ENCODE measurements around the gene TYW1B.
"Not testable (repeated sequence)": the region's sequence is repeated elsewhere in the genome, so short reads cannot be mapped to it uniquely, and the experiment has no call there.

TYW1B gene

DNA sequence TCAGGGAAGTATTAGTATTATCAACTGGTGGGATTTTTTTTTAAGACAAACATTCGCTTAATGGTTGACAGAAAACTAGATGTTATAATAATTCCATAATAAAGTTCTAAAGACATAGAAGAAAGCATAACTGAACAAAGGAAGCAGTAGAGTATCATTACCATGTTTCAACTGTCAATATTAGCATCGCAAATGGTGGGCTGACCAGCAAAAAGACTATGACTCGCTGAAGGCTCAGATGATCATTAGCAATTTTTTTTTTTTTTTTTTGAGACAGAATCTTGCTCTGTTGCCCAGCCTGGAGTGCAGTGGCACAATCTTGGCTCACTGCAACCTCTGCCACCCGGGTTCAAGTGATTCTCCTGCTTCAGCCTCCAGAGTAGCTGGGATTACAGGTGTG lies 74.8 kb downstream of the TYW1B start:
- DNase-seq (ENCODE audit: low read depth), result not testable (repeated sequence)

DNA sequence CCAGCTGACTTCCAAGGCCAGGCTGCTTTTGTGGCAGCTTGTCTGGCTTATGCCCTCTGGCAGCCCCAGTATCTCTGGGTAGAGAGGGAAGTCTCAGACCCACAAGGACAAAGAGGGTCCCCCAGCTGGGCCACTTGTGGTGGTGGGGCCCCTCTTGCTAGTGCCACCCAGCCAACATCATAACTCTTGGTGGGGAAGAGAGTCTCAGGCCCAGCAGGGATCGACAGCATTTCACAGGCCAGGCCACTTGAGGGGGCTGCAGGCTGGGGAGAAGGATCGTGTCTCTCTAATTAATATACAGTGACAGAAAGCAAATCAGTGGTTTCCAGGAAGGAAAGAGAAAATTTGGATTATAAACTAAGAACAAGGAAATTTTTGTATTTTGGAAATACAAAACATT lies 76.0 kb downstream of the TYW1B start:
- DNase-seq (ENCODE audit: low read depth), result no peak

DNA sequence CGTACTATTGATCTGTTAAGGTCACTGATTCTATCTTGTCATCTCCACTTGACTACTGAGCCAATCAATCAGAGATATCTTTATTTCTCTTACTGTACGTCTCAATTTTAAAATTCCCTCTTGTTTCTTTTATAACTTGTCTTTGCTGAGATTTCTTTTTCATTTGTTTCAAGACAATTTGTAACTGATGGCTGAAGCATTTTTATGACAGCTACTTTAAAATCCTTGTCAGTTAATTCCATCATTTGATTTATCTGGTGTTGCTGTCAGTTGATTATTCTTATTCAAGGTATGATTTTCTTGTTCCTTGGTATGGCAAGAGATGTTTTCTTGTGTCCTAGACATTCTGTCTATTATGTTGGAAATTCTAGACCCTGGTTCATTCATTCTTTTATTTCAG lies 76.6 kb downstream of the TYW1B start:
- no peak for DNase-seq (ENCODE audit: low read depth)

DNA sequence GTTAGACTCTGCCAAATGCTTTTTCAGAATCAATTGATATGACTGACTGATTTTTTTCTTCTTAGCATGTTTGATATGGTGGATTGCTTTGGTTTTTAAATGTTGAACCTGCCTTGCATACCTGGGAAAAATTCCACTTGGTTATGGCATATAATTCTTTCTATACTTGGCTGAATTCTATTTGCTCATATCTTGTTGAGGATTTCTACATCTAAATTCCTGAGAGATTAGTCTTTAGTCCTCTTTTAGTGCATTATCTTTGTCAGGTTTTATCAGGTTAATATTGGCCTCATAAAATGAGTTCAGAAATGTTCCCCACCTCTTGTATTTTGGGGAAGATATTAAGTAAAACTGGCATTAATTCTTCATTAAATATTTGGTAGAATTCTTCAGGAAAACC lies 79.4 kb downstream of the TYW1B start:
- not testable (repeated sequence) for DNase-seq (ENCODE audit: low read depth)

DNA sequence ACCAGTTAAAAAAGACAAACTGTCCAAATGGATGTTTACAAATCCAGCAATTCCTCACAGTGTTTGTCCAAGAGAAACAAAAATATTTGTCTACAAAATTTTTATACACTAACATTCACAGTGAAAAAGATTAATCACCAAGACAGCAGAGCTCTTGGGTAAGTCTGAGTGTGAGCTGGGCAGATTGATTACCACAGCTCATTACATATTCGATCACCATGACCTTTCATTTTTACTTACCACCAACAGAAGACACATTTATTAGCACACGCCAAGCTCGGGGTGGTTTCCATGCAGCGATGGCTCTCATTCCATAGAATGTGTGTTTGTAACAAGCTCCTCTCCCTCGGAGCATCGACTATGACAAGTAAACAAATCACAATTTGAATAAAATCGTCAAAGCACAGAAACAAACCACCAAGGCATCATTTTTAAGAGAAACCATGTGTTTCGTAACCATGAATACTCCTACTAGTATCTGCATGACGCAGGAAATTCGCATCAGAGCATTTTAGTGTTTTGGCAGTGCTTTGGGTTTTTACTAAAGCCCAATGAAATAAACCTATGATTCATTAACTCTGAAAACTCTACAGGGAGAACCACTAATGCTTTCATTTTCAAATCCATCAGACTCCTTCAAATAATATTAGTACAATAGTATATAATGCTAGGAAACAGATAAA lies 83.6 kb downstream of the TYW1B start:
- DNase-seq (ENCODE audit: low read depth), result not testable (repeated sequence)

DNA sequence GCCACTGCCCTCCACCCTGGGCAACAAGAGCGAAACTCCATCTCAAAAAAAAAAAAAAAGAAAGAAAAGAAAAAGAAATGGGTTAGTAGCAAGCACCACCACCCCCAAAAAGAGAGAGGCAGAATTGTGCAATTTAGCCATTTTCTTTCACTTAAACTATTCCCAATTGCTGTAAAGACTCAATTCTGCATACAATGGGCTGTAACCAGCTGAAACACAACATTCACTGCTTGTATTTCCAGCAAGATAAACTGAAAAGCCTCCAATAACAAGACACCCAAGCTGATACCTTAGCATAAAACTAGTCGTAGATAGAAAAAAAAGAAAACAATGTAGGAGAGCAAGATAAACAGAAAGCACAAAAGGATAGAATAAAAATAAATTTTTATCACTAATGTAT lies 84.2 kb downstream of the TYW1B start:
- not testable (repeated sequence) for DNase-seq (ENCODE audit: low read depth)

DNA sequence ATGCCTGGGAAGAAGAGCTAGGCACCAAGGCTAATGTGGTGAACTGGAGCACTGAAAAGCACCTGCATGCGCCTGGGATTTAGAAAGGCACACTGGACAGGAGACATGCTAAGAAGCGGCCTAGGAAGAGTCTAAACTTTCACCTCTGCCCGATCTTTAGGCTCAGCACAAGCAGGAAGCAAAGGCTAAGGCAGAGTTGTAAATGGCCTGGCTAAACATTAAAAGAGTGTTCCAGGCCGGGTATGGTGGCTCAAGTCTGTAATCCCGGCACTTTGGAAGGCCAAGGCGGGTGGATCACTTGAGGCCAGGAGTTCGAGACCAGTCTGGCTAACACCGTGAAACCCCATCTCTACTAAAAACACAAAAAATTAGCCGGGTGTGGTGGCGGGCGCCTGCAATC lies 88.3 kb downstream of the TYW1B start:
- not testable (repeated sequence) for DNase-seq (ENCODE audit: low read depth)

DNA sequence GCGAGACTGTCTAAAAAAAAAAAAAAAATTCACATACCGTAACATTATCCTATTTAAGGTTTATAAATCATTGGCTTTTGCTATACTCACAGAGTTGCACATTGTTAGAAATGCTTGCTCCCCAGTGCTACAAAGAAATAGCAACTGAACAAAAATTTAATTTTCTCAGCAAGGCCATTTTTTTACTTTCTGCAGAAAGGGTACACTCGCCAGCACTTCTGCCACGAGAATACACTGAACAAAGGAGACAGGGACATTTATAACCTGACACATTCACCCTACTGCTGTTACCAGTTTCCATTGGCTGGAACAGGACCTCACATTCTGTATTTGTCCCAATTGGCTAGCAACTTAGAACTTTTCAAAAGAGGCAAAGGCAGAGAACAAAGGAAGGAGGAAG lies 92.1 kb downstream of the TYW1B start:
- not testable (repeated sequence) for DNase-seq (ENCODE audit: low read depth)

DNA sequence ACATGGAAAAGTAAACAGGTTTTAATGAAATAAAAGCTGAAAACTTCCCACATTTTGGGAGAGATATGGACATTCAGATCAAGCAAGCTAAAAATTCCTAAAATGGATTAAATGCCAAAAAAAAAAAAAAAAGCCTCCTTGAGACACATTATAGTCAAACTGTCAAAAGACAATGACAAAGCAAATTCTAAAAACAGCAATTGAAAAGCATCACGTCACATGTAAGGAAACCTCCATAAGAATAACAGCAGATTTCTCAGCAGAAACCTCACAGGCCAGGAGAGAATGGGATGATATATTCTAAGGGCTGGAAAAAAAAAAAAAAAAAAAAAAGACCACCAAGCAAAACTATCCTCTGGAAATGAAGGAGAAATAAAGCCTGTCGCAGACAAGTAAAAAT lies 97.2 kb downstream of the TYW1B start:
- DNase-seq (ENCODE audit: low read depth), result not testable (repeated sequence)

DNA sequence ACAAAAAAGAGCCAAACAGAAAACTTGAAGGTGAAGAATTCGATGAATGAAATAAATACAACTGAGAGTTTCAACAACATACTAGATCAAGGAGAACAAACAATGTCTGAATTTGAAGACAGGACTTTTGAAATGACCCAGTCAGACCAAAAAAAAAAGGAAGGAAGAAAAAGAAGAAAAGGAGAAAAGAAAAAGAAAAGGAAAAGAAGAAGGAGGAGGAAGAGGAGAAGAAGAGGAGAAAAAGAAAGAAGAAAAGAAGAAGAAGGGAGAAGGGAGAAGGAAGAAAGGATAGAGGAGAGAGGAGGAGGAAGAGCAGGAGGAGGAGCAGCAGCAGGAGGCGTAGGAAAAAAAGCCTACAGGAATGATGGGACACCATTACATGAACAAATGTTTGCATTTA lies 97.6 kb downstream of the TYW1B start:
- not testable (repeated sequence) for DNase-seq (ENCODE audit: low read depth)

DNA sequence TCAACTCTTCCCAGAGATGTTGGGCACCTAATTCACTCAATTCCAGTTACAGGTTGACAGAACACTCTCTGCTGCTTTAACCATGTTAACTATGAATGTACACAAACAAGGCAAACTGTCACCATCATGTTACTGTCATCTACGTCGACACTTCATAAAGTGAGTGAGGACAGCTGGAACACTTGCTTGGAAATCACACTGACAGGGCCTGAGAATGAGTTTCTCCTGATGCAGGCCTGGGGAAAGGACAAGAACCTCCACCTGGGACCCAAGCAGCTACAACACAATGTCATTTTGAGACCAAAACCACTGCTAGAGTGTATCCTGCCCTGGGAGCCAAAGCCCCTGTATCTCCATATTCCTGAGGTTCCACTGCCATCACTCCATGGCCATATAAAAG lies 98.9 kb downstream of the TYW1B start:
- DNase-seq (ENCODE audit: low read depth), result not testable (repeated sequence)

DNA sequence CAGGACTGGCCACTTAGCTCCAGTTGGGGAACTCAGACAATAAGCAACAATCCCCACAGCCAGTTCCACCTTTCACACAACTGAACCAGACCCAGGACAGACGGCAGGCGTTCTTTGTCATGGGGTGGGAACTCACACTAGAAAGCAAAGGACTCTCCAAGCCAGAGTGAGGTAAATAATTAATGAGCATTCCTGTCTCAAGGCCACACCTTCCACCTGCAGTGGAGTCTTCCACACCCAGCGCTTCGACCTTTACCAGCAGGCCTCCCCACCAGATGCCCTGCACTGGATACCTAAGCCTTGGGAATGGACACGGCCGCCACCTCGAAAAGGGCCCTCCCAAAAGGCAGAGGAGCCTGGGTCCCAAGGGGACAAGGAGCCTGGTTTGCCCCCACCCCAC lies 105.3 kb downstream of the TYW1B start:
- DNase-seq (ENCODE audit: low read depth), result not testable (repeated sequence)

DNA sequence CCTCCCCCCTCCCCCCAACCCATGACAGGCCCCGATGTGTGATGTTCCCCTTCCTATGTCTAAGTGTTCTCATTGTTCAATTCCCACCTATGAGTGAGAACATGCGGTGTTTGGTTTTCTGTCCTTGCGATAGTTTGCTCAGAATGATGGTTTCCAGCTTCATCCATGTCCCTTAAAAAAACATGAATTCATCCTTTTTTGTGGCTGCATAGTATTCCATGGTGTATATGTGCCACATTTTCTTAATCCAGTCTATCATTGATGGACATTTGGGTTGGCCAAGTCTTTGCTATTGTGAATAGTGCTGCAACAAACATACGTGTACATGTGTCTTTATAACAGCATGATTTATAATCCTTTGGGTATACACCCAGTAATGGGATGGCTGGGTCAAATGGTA lies 107.1 kb downstream of the TYW1B start:
- not testable (repeated sequence) for DNase-seq (ENCODE audit: low read depth)

DNA sequence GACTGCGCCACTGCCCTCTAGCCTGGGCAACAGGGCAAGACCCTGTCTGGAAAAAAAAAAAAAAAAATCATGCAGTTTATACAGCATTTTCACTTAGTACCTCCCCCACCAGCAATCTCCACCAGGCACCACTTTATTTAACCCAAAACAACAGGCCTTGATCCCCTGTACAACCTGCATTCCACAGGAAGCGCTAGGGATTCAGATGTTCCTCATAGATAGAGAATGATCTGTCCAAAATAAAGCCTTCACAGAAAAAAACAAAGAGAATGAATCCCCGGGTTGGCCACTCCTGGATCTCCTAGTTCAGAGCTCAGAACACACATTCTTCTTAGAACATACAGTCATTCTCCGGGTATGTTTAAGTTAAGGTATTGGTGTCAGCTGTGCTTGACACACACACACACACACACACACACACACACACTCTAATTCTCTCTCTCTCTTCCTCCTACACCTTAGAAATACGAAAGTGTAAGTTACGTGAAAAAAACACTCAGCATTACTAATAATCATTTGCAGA lies 110.7 kb downstream of the TYW1B start:
- DNase-seq (ENCODE audit: low read depth), result not testable (repeated sequence)

DNA sequence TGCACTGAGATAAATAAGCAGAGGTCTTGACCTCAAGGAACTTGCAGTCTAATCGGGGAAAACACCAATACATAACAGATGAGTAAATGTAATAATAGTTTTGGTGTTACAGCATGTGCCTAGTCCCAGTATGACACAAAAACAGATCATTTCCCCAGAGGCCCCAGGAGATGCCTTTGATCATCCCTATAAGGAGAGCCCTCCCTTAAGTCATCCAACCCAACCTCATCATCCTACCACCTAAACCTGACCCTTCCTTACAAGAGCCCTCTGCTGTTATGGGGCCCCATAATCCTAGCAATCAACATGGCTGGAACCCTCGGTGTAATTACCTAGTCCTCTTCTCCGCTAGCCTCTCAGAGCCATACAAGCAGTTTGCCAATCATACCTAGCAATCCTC lies 116.1 kb downstream of the TYW1B start:
- DNase-seq (ENCODE audit: low read depth), result not testable (repeated sequence)

DNA sequence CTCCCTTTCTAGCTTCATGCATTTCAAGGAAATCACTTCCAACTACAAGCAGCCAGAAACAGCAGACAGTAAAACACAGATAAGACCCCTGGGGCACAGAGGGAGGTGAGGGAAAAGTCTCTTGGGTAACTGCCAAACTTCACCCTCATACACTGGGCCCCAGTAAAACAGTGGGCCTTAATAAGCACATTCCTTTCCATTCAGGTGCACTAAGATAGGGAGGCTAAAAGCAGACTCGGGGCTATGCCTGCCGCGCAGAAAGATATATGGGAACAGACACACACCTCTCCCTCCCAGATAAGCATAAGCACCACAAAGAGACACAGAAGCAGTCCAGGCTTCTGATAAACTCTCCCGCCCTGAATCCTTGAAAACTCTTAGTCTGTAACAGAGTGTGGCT lies 117.0 kb downstream of the TYW1B start:
- no peak for DNase-seq (ENCODE audit: low read depth)

DNA sequence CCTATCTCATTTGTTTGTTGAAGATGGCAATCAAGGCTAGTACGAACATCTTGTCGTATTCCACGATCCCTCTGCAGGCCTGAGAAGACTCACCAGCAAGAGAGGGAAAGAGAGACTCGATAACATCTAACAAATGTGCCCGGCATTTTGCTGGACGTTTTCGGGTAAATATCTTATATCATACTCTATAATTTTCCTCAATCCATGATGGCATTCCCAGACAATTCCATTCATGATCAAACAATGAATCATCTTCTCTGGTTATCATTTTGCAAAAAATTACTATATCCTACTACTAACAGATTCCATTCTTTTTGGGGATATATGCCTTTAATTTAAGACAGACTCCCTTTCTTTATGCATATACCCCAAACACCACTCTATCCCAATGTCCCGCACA lies 118.1 kb downstream of the TYW1B start:
- DNase-seq (ENCODE audit: low read depth), result no peak

DNA sequence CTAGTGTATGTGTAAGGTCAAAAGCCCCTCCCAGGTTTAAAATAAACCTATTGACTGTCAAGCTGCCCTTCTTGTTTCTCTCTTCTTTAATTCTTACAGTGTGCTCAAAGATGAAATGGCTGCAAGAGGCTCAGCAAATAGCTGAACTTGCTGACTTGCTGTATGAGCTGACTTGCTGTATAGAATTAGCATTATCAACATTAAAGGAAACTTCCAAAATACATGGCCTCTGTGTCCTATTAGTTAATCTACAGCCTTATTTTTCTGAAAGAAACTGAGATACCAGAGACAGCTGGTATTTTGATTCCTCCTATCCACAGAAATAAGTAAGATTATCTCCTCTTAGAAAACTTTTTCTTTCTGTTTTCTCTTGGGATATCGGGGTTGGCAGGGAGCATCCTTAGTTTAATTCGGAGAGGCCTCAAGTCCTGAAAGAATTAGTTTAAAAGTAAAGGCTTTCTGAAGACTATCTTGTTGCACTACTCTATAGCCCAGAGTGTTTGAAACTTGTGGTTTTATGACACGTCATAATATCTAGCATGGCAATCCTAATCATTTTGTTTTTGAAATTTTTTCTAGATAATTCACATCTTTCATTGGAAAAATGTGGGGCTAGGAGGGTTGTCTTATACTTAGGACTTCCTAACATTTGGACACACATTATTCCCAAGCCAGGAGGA lies 119.5 kb downstream of the TYW1B start:
- DNase-seq (ENCODE audit: low read depth), result not testable (repeated sequence)

DNA sequence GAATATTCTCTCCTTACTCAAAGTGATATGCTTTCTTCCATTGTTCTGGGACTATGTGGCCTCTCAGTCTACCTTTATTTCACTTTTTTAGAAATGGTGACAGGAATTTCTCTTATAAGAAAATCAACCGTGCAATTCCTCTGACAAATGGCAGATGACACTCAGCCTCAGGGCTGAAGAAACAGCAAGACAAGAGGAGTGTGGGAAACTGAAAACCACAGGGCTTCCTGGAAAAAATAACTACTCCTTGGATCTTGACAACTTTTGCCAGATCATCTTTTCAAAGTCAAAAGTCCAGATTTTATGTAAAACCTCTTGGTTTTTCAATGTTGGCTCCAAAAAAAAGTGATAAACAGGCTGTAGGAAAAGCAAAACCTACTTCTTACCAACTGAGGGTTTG lies 121.5 kb downstream of the TYW1B start:
- DNase-seq (ENCODE audit: low read depth), result no peak

DNA sequence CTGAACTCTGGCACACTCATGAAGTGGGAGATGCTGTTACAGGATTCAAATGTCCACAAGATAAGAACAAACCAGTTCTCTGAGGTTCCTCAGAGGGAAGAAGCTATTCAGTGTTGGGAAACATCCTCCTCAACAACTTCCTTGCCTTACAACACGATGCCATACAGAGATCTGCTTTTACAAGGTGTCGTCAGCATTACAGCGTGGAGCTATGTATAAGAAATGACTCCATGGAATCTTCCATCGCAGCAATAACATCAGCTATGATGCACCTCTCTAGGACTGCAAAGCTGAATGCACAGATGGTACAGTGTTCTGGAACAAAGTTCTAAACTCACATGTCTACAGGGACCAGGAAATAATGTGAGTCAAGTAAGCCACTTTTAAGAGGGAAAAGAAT lies 122.3 kb downstream of the TYW1B start:
- DNase-seq (ENCODE audit: low read depth), result not testable (repeated sequence)

DNA sequence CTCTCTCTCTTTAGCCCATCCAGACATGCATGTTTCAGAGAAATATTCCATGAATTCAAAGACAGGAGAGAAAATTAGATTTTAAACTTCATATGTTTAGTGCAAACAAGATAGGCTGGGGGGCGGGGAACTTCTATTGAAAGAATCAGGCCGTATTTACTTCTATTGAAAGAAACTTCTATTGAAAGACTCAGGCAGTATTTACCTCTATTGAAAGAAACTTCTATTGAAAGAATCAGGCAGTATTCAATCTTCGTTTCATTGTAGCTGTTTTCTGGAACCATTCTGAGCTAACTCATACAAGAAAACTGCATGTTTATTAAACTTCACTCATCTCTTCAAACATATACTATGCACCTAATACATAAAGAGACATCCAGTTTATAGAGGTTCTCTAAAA lies 123.1 kb downstream of the TYW1B start:
- no peak for DNase-seq (ENCODE audit: low read depth)

DNA sequence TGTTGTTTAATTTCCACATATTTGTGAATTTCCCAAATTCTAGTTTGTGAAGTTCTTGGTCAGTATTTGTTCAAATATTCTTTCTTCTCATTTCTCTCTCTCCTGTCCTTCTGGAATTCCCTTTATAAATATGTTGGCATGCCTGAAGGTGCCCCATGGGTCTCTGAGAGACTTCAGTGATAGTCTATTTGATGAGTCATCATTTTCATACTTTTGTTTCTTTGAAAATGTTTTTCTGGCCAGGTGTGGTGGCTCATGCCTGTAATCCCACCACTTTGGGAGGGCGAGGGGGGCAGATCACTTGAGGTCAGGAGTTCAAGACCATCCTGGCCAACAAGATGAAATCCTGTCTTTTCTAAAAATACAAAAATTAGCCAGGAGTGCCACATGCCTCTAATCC lies 127.5 kb downstream of the TYW1B start:
- not testable (repeated sequence) for DNase-seq (ENCODE audit: low read depth)

DNA sequence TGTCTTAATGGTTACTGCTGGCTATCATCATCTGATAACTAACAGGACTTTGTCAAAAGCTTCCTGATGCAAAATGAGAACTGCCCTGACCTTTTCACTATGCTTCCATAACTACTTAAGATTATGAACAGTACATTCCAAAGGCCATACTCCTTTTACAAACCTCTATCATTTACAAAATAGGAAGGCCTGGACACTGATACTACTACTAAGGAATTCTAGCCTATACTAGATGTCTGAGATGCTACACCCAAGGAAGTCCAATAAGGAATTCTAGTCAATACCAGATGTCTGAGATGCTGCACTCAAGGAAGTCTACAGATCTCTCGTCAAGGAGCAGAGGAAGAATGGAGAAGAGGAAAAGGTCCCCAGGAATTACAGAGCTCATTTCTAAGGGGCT lies 130.9 kb downstream of the TYW1B start:
- DNase-seq (ENCODE audit: low read depth), result not testable (repeated sequence)

DNA sequence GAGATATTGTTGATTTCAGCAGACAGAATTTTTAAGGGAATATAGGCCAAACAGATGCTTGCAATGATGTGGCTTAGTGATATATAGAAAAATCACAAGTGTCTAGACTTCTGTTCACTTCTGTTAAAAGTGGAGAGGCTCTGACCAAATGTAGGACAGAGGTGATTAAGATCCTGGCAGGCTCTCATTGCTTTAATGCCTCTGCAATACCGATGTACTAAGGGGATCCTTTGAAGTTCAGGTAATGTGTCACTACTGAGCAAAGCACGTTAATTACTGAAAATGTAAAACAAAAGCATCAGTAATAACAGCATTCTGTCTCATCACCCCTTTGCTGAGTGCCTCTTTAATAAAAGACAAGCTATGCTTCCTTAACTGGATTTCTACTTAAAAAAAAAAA lies 131.4 kb downstream of the TYW1B start:
- DNase-seq (ENCODE audit: low read depth), result not testable (repeated sequence)

All from stimulated activated CD8-positive, alpha-beta memory T cell treated with anti-CD3 and anti-CD28 coated beads, Interleukin-4, amount 100 ng/mL, for 24 hours (primary cell).